Measurements from ENCODE around the gene TOX2.

The TOX2 gene, protein sequence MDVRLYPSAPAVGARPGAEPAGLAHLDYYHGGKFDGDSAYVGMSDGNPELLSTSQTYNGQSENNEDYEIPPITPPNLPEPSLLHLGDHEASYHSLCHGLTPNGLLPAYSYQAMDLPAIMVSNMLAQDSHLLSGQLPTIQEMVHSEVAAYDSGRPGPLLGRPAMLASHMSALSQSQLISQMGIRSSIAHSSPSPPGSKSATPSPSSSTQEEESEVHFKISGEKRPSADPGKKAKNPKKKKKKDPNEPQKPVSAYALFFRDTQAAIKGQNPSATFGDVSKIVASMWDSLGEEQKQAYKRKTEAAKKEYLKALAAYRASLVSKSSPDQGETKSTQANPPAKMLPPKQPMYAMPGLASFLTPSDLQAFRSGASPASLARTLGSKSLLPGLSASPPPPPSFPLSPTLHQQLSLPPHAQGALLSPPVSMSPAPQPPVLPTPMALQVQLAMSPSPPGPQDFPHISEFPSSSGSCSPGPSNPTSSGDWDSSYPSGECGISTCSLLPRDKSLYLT

GRCh38 chr20:43914311-43915210 is at the start of gene TOX2:
Gene TOX2, plus strand, starts transcription at chr20:43914852. Its CDS starts 40 bp downstream, at chr20:43914892.
- DNase-seq = peak; percentile 27

- no peak for DNase-seq
Observed at GRCh38 chr20:43868091-43868490, 46.6 kb upstream of the TOX2 start.

- DNase-seq = no peak
Observed at GRCh38 chr20:43870484-43870883, 44.2 kb upstream of the TOX2 start.

DNA sequence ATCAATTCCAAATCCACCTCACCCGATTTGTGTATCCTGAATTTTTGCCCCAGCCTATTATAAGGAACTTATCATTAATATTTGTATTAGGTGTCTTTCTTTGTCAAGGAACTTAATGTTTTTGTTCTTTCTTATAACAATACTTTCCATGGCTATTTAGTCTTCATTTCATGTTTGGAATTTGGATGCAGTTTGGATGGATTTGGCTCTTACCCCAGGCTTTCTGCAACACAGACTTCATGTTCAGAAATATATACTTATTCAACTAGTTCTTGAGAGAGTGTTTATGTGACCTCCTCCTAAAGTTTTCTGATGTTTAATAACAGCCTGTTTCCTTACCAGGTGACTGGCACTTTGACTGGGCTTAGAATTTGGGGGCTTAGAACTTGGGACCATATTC is 35.9 kb upstream of the TOX2 start:
- no peak for DNase-seq

- no peak for DNase-seq
Observed at GRCh38 chr20:43893930-43894329, 20.7 kb upstream of the TOX2 start.

GRCh38 chr20:43894491-43894890 is 20.2 kb upstream of the TOX2 start:
- no peak for DNase-seq

- no peak for DNase-seq
Observed at GRCh38 chr20:43895235-43895634, 19.4 kb upstream of the TOX2 start.

DNA sequence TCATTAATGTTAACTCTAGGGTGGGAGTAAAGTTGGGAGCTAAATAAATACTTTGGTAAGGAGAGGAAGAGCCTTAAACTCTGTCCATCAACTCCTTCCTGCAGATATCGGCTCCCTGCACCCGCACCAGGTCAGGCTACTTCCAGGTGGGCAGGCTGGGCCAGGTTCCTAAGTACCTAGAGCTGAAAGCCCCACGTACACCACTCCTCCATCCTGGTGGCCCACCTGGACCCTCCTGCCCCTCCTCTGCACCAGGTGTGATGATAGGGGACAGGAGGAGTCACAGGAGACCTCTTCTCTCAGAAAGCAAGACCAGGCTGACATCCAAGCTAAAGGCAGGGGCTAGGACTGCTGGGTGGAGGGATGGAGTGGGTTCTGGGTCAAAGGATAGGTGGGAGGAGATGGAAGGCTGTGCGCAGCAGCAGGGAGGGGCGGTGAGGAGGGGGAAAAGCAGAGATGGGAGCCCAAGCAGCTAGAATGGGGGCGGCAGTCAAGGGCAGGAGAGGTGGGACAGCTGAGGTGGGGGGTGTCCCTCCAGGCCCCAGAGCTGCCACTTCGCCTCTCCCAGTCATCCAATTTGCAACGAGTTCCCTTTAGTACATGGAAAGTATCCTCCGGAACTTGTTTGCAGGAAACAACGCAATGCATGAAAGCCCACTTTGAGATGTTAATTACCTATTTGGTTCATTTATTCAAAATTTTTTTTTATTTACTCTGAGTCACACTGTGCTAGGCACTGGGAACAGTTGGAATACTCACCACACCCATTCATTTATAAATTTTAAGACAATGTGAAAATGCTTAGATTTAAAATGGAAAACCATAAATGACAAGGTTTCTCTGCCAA is 15.2 kb upstream of the TOX2 start:
- no peak for DNase-seq

- DNase-seq = no peak
Observed at GRCh38 chr20:43900121-43900466, 14.6 kb upstream of the TOX2 start.

GRCh38 chr20:43900496-43900895 is 14.2 kb upstream of the TOX2 start:
- no peak for DNase-seq

DNA sequence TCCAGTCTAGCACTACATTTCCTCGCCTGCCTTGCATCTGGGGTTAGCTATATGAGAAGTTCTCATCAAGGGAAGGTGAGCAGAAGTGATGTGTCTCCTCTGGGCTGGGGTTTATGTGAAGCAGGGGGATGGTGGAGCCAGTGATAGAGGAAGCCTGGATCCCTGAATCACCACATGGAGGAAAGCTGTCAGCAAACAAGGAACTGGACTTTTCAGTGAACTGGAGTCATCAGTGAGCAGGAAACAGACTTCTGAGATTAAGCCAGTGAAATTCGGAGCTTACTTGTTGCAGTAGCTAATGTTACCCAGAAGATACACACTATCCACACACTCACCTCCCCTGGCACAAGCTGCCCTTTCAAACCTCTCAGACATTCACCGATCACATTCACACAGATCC is 13.4 kb upstream of the TOX2 start:
- DNase-seq = no peak

DNA sequence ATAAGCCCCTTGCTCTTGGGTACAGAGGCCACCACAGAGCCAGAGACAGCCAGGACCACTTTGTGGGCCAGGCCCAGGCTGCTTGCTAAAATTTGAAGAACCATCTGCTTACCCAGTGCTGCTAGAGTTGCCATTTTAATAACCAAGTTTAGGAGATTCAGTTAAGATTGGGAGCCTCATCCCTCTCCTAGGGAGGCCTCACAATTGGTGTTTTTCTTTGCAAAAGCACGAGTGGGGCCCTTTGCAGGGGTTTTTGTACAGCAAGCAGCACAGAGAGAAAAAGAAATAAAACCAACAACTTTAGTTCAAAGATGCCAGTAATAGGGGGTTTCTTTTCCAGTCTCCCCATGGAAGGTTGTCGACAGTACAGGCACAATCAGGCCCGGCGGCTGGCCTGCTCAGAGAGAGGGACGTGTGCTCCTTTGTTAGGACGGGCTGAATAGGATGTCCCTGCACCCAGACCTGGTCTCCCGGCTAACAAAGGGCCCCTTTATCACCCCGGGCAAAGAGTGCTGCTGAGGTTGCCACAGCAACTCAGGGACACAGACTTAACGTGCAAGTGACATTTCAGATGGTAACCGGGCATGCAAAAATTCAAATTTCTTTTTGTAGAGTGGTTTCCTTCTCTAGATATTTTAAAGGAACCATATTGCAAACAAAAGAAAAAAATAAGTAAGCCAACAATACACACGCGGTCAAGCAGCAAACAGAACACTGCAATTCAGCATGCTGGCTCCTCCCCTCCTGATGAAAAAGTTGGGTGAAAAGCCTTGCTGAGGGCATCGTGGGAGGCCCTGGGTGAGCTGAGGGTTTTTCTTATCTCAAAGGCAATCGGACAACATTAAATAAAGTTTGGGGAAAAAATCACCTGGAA is 10.5 kb upstream of the TOX2 start:
- DNase-seq = no peak

DNA sequence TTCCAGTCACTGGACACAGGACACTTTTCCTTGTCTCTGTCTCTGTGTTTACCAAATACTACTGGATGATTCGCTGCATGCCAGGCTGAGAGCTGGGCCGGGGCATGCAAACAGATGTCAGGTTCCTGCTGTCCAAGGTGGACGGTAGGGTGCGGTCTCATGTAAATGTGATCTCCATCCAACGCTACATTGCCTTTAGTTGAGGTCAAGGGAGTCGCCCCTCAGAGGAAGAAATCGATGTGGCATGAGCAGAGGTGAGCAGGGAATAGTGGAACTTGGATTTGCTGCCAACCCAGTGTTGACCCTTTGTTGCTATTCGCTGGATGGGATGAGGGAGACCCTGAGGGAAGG is 9.8 kb upstream of the TOX2 start:
- no peak for DNase-seq

DNA sequence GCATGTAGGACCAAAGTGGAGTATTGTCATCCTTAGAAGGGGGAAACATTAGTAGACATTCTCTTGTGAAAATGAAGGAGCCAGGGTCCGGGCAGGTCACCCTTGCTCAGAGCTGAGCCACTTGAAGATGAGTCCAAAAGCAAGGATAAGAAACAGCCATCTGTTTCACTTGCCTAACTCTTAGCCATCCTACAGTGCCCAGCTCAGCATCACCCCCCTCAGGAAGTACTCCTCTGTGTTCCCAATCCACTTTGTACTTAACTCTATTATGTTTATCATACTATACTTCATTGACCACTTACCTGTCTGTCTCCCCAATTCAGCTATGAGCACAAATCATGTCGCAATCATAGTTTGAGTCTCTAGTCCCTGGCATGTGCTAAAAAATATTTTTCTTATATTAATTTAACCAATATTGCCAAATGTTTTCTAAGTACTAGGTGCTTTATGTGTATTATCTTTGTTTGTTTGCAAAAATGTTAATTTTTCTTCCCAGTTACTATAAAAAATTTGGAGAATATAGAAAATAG is 8.1 kb upstream of the TOX2 start:
- DNase-seq = no peak

GRCh38 chr20:43909211-43909610 is 5.4 kb upstream of the TOX2 start:
- no peak for DNase-seq

- DNase-seq = no peak
Observed at GRCh38 chr20:43909720-43910119, 4.9 kb upstream of the TOX2 start.

DNA sequence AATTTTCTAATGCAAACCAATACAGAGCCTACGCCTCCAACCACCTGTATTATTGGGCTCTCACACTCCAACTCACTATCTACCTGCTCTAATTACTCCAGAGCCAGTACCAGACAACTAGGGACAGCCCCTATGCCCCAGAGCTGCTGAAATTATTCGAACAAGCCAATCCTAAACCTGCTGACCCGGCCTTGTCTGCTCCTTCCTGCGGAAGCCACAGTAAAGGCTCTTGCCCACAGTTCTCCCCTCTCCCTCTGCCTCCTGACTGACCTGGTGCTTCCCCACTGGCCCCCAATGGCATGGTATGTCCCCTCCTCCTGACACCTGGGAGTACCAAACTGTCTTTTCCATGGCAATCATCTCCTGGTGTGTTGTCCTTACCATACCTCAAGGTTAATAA is 4.1 kb upstream of the TOX2 start:
- DNase-seq = no peak

DNA sequence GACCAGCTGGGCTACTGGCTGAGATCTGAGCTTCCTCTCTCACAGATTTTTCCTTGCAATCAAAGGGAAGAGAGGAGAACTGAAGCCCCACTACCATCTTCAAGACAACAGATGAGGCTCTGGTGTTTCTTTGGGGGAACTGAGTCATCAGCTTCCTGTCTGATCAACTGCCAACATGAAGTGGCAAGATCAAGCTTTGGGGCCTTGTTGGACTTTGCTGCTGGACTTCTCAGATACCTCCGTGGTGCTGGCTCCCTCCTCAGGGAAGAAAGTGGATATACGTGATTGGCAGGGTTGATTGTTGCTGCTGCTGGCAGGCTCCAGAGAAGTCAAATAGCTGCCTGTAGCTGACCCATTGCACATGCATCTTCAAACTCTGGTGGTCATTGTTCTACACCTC is 3.6 kb upstream of the TOX2 start:
- no peak for DNase-seq

GRCh38 chr20:43913291-43914025 is 1.2 kb upstream of the TOX2 start:
- no peak for DNase-seq

- DNase-seq = peak; percentile 35
Observed at GRCh38 chr20:43915211-43916072, 790 bp downstream of the TOX2 start.
